H9 (cell line): ENCODE measurements around the gene CADPS. TPM values are rescaled to one million over a fixed set of nuclear protein-coding genes. Genes with fewer than 3 reads are reported as not detected.

Source experiments
- DNase-seq: peaks from one replicate; pipeline ENCODE4 v3.0.0-alpha.2; 2017
- H2AFZ ChIP-seq: one replicate; pipeline ENCODE4 v1.6.1; 2013; ENCODE audit warnings: mild to moderate bottlenecking, low read length, control low read depth, moderate library complexity
- H2AK5ac ChIP-seq: 2 replicates; pipeline ENCODE4 v1.6.1; 2013; ENCODE audit warnings: low read length, control low read depth, mixed read lengths; ENCODE audit not compliant: insufficient read length
- H2BK120ac ChIP-seq: one replicate; pipeline ENCODE4 v1.6.1; 2013; ENCODE audit warnings: low read depth, mild to moderate bottlenecking, low read length, control low read depth, inconsistent platforms; ENCODE audit not compliant: poor library complexity, severe bottlenecking
- H2BK12ac ChIP-seq: 2 replicates; pipeline ENCODE4 v1.6.1; 2013; ENCODE audit warnings: low read length, control low read depth, mixed read lengths, low read depth; ENCODE audit not compliant: insufficient read length
- H2BK15ac ChIP-seq: 2 replicates; pipeline ENCODE4 v1.6.1; 2013; ENCODE audit warnings: low read depth, low read length, control low read depth
- H2BK20ac ChIP-seq: one replicate; pipeline ENCODE4 v1.6.1; 2013; ENCODE audit warnings: low read depth, mild to moderate bottlenecking, low read length, control low read depth, inconsistent platforms; ENCODE audit not compliant: poor library complexity, severe bottlenecking
- H2BK5ac ChIP-seq: 2 replicates; pipeline ENCODE4 v1.6.1; 2013; ENCODE audit warnings: low read length, control low read depth, mixed read lengths; ENCODE audit not compliant: insufficient read length
- H3K14ac ChIP-seq: 2 replicates; pipeline ENCODE4 v1.6.1; 2013; ENCODE audit warnings: low read length, control low read depth; ENCODE audit not compliant: insufficient read depth
- H3K18ac ChIP-seq: 2 replicates; pipeline ENCODE4 v1.6.1; 2013; ENCODE audit warnings: low read depth, mild to moderate bottlenecking, mixed read lengths, low read length, control low read depth; ENCODE audit not compliant: insufficient read length
- H3K23ac ChIP-seq: 2 replicates; pipeline ENCODE4 v1.6.1; 2013; ENCODE audit warnings: low read length, control low read depth, mixed read lengths, low read depth; ENCODE audit not compliant: insufficient read length
- H3K23me2 ChIP-seq: 2 replicates; pipeline ENCODE4 v1.6.1; 2013; ENCODE audit warnings: low read depth, mild to moderate bottlenecking, mixed read lengths, low read length, control low read depth; ENCODE audit not compliant: insufficient read length, poor library complexity, severe bottlenecking
- H3K27ac ChIP-seq: 2 replicates; pipeline ENCODE4 v1.5.1; 2013; ENCODE audit warnings: low read length, control low read depth, mixed read lengths, low read depth; ENCODE audit not compliant: insufficient read length
- H3K27me3 ChIP-seq: 2 replicates; pipeline ENCODE4 v1.6.1; 2013; ENCODE audit warnings: low read length, control low read depth, inconsistent platforms; ENCODE audit not compliant: insufficient read depth
- H3K4ac ChIP-seq: 2 replicates; pipeline ENCODE4 v1.6.1; 2013; ENCODE audit warnings: low read depth, mild to moderate bottlenecking, control low read depth, inconsistent platforms, low read length, moderate library complexity
- H3K4me1 ChIP-seq: 2 replicates; pipeline ENCODE4 v1.6.1; 2013; ENCODE audit warnings: low read length, control low read depth, inconsistent platforms; ENCODE audit not compliant: insufficient read depth
- H3K4me2 ChIP-seq: 2 replicates; pipeline ENCODE4 v1.6.1; 2013; ENCODE audit warnings: low read length, control low read depth, mixed read lengths; ENCODE audit not compliant: insufficient read length, insufficient read depth
- H3K56ac ChIP-seq: 2 replicates; pipeline ENCODE4 v1.6.1; 2013; ENCODE audit warnings: low read depth, mild to moderate bottlenecking, mixed read lengths, low read length, control low read depth; ENCODE audit not compliant: insufficient read length
- H3K79me1 ChIP-seq: 2 replicates; pipeline ENCODE4 v1.6.1; 2013; ENCODE audit warnings: low read depth, mild to moderate bottlenecking, moderate library complexity, low read length, control low read depth, inconsistent platforms; ENCODE audit not compliant: insufficient read depth, poor library complexity, severe bottlenecking
- H3K79me2 ChIP-seq: 2 replicates; pipeline ENCODE4 v1.6.1; 2013; ENCODE audit warnings: low read length, control low read depth, inconsistent platforms; ENCODE audit not compliant: insufficient read depth
- H3K9ac ChIP-seq: 2 replicates; pipeline ENCODE4 v1.6.1; 2013; ENCODE audit warnings: low read length, control low read depth, mixed read lengths; ENCODE audit not compliant: insufficient read length; ENCODE audit errors: extremely low read depth
- H3K9me3 ChIP-seq: one replicate; pipeline ENCODE4 v1.6.1; 2013; ENCODE audit warnings: low read depth, low read length, inconsistent platforms; ENCODE audit not compliant: control insufficient read depth
- H3T11ph ChIP-seq: one replicate; pipeline ENCODE4 v1.6.1; 2013; ENCODE audit warnings: mild to moderate bottlenecking, low read length, control low read depth, inconsistent platforms
- H4K20me1 ChIP-seq: one replicate; pipeline ENCODE4 v1.6.1; 2013; ENCODE audit not compliant: control insufficient read depth, insufficient read length, insufficient read depth
- H4K5ac ChIP-seq: 2 replicates; pipeline ENCODE4 v1.6.1; 2013; ENCODE audit warnings: low read depth, mild to moderate bottlenecking, mixed read lengths, low read length, control low read depth; ENCODE audit not compliant: insufficient read length
- H4K8ac ChIP-seq: replicated peaks from 2 replicates; pipeline ENCODE4 v1.6.1; 2013; ENCODE audit warnings: low read length, control low read depth, mixed read lengths, low read depth; ENCODE audit not compliant: insufficient read length
- H4K91ac ChIP-seq: 2 replicates; pipeline ENCODE4 v1.6.1; 2013; ENCODE audit warnings: low read depth, mild to moderate bottlenecking, moderate library complexity, mixed read lengths, low read length, control low read depth; ENCODE audit not compliant: insufficient read length
- H3K27ac Mint-ChIP-seq, 3 experiments: 2 replicates in 2 of 3; 3 replicates in 1 of 3; pipeline ENCODE4 v1.8.0; 2020 to 2021; ENCODE audit warnings: mixed read lengths in 3 of 3, mild to moderate bottlenecking in 1 of 3, moderate library complexity in 1 of 3
- H3K27me3 Mint-ChIP-seq: 2 replicates; pipeline ENCODE4 v1.8.0; 2021; ENCODE audit warnings: low read depth, mild to moderate bottlenecking, moderate library complexity, mixed read lengths
- H3K36me3 Mint-ChIP-seq, 3 experiments: 2 replicates in 2 of 3; 3 replicates in 1 of 3; pipeline ENCODE4 v1.8.0; 2020 to 2021; ENCODE audit warnings: low read depth in 3 of 3, mixed read lengths in 3 of 3; ENCODE audit not compliant: insufficient read depth in 1 of 3
- H3K4me1 Mint-ChIP-seq, 2 experiments: 2 replicates each; pipeline ENCODE4 v1.8.0; 2020; ENCODE audit warnings: mixed read lengths in 2 of 2
- H3K4me3 Mint-ChIP-seq, 2 experiments: 2 replicates in 1 of 2; 3 replicates in 1 of 2; pipeline ENCODE4 v1.8.0; 2020 to 2021; ENCODE audit warnings: mild to moderate bottlenecking in 2 of 2, mixed read lengths in 2 of 2, moderate library complexity in 1 of 2
- H3K9me3 Mint-ChIP-seq, 2 experiments: 2 replicates in 1 of 2; 3 replicates in 1 of 2; pipeline ENCODE4 v1.8.0; 2020; ENCODE audit warnings: mild to moderate bottlenecking in 2 of 2, mixed read lengths in 2 of 2, moderate library complexity in 1 of 2
- WGBS: extraction: QIAGEN DNeasy Blood & Tissue Kit; methylation state at CpG from one replicate; pipeline ENCODE4 v1.1.7; 2013; ENCODE audit warnings: missing lambda C conversion rate, low lambda C conversion rate, mixed read lengths; ENCODE audit not compliant: insufficient read length; ENCODE audit errors: extremely low coverage; 5-methylcytosine and 5-hydroxymethylcytosine counted together
- total RNA-seq: library from RNA; stranded (reverse); gene quantifications from 2 replicates; pipeline ENCODE4 v1.2.1, GENCODE V29; 2021
- TF ChIP-seq, protein P1 (sequence below): fragments of 200-600 bp; sonication (generic); conservative IDR thresholded peaks from 3 replicates; pipeline ENCODE4 v1.8.0; 2021; ENCODE audit warnings: antibody characterized with exemption, mild to moderate bottlenecking

CADPS gene
- total RNA-seq, 1 experiment from 2014 or later = 6.6 TPM

DNA sequence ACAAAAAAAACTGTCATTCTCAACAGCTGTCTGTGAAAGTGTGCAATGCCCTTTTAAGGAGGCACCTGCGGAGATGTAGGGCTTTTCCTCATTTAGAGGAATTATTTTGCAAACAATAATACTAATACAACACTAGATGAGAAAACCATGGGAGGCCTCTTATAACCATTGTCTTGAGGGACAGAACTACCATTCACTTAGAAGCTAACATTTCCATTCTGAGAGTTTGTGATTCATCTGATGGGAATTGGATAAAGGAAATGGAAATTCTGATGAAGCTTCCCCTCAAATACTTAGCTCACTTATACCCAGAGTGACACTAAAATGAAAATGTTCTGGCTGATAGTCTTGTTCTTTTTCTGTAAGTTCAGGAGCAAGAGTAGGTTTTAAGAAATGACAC lies 147.7 kb downstream of the CADPS start:
- Mint-ChIP-seq H3K4me1 (peaks cover 20 to 27% of the 10 kb centered on the region in 2 experiments), H3K27me3 (no peaks in the 10 kb centered on the region), H3K9me3 (no peaks in the 10 kb centered on the region), H3K4me3 (no peak overlapping the region), H3K36me3 (no peaks in the 10 kb centered on the region), H3K27ac (no peak overlapping the region)
- no peak overlapping the region for H3K4ac ChIP-seq
- no peaks in the 10 kb centered on the region for H3K9me3 ChIP-seq
- H3K4me2 ChIP-seq = no peak overlapping the region
- H3K23ac ChIP-seq = no peak overlapping the region
- WGBS = no CpG with 5 or more reads among the region's 1 CpG
- H3K56ac ChIP-seq = no peak overlapping the region
- no peaks in the 10 kb centered on the region for H4K20me1 ChIP-seq
- H4K91ac ChIP-seq = no peak overlapping the region
- H2BK120ac ChIP-seq = no peak overlapping the region
- H4K8ac ChIP-seq = no peak overlapping the region
- no peak overlapping the region for H2BK12ac ChIP-seq
- H3K79me2 ChIP-seq = no peaks in the 10 kb centered on the region
- no peak overlapping the region for H3T11ph ChIP-seq
- no peak overlapping the region for H3K14ac ChIP-seq
- no peak overlapping the region for H3K27ac ChIP-seq
- TF ChIP-seq, protein P1, sequence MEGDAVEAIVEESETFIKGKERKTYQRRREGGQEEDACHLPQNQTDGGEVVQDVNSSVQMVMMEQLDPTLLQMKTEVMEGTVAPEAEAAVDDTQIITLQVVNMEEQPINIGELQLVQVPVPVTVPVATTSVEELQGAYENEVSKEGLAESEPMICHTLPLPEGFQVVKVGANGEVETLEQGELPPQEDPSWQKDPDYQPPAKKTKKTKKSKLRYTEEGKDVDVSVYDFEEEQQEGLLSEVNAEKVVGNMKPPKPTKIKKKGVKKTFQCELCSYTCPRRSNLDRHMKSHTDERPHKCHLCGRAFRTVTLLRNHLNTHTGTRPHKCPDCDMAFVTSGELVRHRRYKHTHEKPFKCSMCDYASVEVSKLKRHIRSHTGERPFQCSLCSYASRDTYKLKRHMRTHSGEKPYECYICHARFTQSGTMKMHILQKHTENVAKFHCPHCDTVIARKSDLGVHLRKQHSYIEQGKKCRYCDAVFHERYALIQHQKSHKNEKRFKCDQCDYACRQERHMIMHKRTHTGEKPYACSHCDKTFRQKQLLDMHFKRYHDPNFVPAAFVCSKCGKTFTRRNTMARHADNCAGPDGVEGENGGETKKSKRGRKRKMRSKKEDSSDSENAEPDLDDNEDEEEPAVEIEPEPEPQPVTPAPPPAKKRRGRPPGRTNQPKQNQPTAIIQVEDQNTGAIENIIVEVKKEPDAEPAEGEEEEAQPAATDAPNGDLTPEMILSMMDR = no peak
- no peak for DNase-seq
- H2BK5ac ChIP-seq = no peak overlapping the region
- H2BK20ac ChIP-seq = no peak overlapping the region
- H3K79me1 ChIP-seq = no peaks in the 10 kb centered on the region
- H3K23me2 ChIP-seq = no peaks in the 10 kb centered on the region
- H2AFZ ChIP-seq = no peak overlapping the region
- no peak overlapping the region for H2AK5ac ChIP-seq
- H3K9ac ChIP-seq = no peak overlapping the region
- H4K5ac ChIP-seq = no peak overlapping the region
- H2BK15ac ChIP-seq = no peak overlapping the region
- no peak overlapping the region for H3K18ac ChIP-seq
- peaks cover 2% of the 10 kb centered on the region; the same call in 1 of the 2 replicates for H3K4me1 ChIP-seq
- 0 out of 2 replicates have a peak, but pooled peaks cover under 1% of the 10 kb centered on the region for H3K27me3 ChIP-seq
